Calu3 (cell line): ENCODE measurements around the gene RERE. TPM values are rescaled to one million over a fixed set of nuclear protein-coding genes. Genes with fewer than 3 reads are reported as not detected.

Source experiments
- BruUV-seq: library from RNA; stranded (reverse); fragments of 400-500 nt; replicated peaks from 2 replicates; lab custom pipeline; 2021; lab: Mats Ljungman, UMichigan
- CTCF ChIA-PET: fragments of 300-600 bp; sonication (Branson Sonifier 250); formaldehyde crosslinking; loops from one replicate; lab custom pipeline; 2022; ENCODE audit warnings: antibody characterized with exemption; lab: Charles Lee
- DNase-seq: peaks from one replicate; pipeline ENCODE4 v3.0.0; 2022
- H3K27ac Mint-ChIP-seq: one replicate; pipeline ENCODE4 v1.8.0; 2022; ENCODE audit warnings: mixed read lengths; ENCODE audit not compliant: unreplicated experiment
- H3K27me3 Mint-ChIP-seq: one replicate; pipeline ENCODE4 v1.8.0; 2022; ENCODE audit warnings: mixed read lengths; ENCODE audit not compliant: unreplicated experiment
- H3K36me3 Mint-ChIP-seq: one replicate; pipeline ENCODE4 v1.8.0; 2022; ENCODE audit warnings: mild to moderate bottlenecking, moderate library complexity, mixed read lengths; ENCODE audit not compliant: insufficient read depth, unreplicated experiment
- H3K4me1 Mint-ChIP-seq: one replicate; pipeline ENCODE4 v1.8.0; 2022; ENCODE audit warnings: mild to moderate bottlenecking, low read depth, mixed read lengths; ENCODE audit not compliant: unreplicated experiment
- H3K4me3 Mint-ChIP-seq: one replicate; pipeline ENCODE4 v1.8.0; 2022; ENCODE audit warnings: mild to moderate bottlenecking, low read depth, moderate library complexity, mixed read lengths; ENCODE audit not compliant: unreplicated experiment
- H3K9me3 Mint-ChIP-seq: one replicate; pipeline ENCODE4 v1.8.0; 2022; ENCODE audit warnings: low read depth, mixed read lengths; ENCODE audit not compliant: unreplicated experiment
- CTCF ChIP-seq: fragments of 200-600 bp; IDR thresholded peaks from one replicate; pipeline ENCODE4 v1.8.0; 2022; ENCODE audit warnings: antibody characterized with exemption; ENCODE audit not compliant: unreplicated experiment
- intact Hi-C: fragments of 100-400 bp; cut with micrococcal nuclease; formaldehyde crosslinking; loops from one replicate; pipeline ENCODE4 v1.10.0; 2022; ENCODE audit not compliant: unreplicated experiment
- total RNA-seq: library from RNA; stranded (reverse); gene quantifications from 2 replicates; pipeline ENCODE4 v1.2.3, GENCODE V29; 2022

RERE gene
- total RNA-seq, 1 experiment from 2014 or later: 45.9 TPM

GRCh38 chr1:8434101-8434500 lies 383.3 kb downstream of the RERE start:
- no peaks in the 10 kb centered on the region for H3K27me3 Mint-ChIP-seq
- no peak for DNase-seq
- peaks cover 17% of the 10 kb centered on the region for H3K4me1 Mint-ChIP-seq
- CTCF ChIA-PET: interaction anchor here (0.7 kb wide), 1 partner anchor 51 kb away, joined by 5 read pairs; no protein-coding TSS in a partner anchor
- H3K4me3 Mint-ChIP-seq: no peak overlapping the region
- peaks cover 10% of the 10 kb centered on the region for H3K36me3 Mint-ChIP-seq
- no peak for TF ChIP-seq CTCF
- H3K27ac Mint-ChIP-seq: no peak overlapping the region
- no TSS peak for BruUV-seq
- H3K9me3 Mint-ChIP-seq: no peaks in the 10 kb centered on the region
- intact Hi-C loops: no loop called here

- Mint-ChIP-seq H3K27ac (no peak overlapping the region), H3K4me3 (no peak overlapping the region), H3K27me3 (no peaks in the 10 kb centered on the region), H3K4me1 (peaks cover 6% of the 10 kb centered on the region), H3K36me3 (peaks cover 6% of the 10 kb centered on the region), H3K9me3 (no peaks in the 10 kb centered on the region)
- CTCF ChIA-PET: interaction anchor here (0.6 kb wide), 1 partner anchor 9 kb away, joined by 3 read pairs; no protein-coding TSS in a partner anchor
- intact Hi-C loops: no loop called here
- no peak for DNase-seq
- TF ChIP-seq CTCF: no peak
- BruUV-seq: no TSS peak
Measured at GRCh38 chr1:8431784-8432183, 385.7 kb downstream of the RERE start.

DNA sequence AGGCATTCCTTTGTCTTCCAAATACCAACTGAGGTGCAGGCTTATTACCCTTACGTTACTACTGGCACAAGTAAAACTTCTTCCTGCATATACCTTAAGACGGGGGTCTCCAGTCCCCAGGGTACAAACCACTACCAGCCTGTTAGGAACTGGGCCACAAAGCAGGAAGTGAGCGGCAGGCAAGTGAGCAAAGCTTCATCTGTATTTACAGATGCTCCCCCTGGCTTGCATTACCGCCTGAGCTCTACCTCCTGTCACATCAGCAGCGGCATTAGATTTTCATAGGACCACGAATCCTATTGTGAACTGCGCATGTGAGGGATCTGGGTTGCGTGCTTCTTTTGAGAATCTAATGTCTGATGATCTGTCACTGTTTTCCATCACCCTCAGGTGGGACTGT lies 386.4 kb downstream of the RERE start:
- BruUV-seq: no TSS peak
- H3K27ac Mint-ChIP-seq: no peak overlapping the region
- peaks cover 6% of the 10 kb centered on the region for H3K36me3 Mint-ChIP-seq
- TF ChIP-seq CTCF: no peak
- intact Hi-C loops: no loop called here
- CTCF ChIA-PET: interaction anchor here (0.6 kb wide), 1 partner anchor 10 kb away, joined by 3 read pairs; no protein-coding TSS in a partner anchor
- no peaks in the 10 kb centered on the region for H3K9me3 Mint-ChIP-seq
- peaks cover 6% of the 10 kb centered on the region for H3K4me1 Mint-ChIP-seq
- DNase-seq: no peak
- no peak overlapping the region for H3K4me3 Mint-ChIP-seq
- no peaks in the 10 kb centered on the region for H3K27me3 Mint-ChIP-seq

- CTCF ChIA-PET: no interaction called here
- no TSS peak for BruUV-seq
- Mint-ChIP-seq H3K9me3 (no peaks in the 10 kb centered on the region), H3K36me3 (peaks cover 6% of the 10 kb centered on the region), H3K4me1 (peaks cover 6% of the 10 kb centered on the region), H3K27ac (no peak overlapping the region), H3K4me3 (no peak overlapping the region), H3K27me3 (no peaks in the 10 kb centered on the region)
- no peak for TF ChIP-seq CTCF
- DNase-seq: no peak
- intact Hi-C loops: no loop called here
Measured at GRCh38 chr1:8430476-8430875, 387.0 kb downstream of the RERE start.
